ENCODE results near the gene TTC38. TPM values are rescaled to one million over a fixed set of nuclear protein-coding genes. Genes with fewer than 3 reads are reported as not detected.

Gene TTC38
- total and polyA plus RNA-seq, 8 donors, result 26.8 to 36.0 (median 33.5) TPM

DNA sequence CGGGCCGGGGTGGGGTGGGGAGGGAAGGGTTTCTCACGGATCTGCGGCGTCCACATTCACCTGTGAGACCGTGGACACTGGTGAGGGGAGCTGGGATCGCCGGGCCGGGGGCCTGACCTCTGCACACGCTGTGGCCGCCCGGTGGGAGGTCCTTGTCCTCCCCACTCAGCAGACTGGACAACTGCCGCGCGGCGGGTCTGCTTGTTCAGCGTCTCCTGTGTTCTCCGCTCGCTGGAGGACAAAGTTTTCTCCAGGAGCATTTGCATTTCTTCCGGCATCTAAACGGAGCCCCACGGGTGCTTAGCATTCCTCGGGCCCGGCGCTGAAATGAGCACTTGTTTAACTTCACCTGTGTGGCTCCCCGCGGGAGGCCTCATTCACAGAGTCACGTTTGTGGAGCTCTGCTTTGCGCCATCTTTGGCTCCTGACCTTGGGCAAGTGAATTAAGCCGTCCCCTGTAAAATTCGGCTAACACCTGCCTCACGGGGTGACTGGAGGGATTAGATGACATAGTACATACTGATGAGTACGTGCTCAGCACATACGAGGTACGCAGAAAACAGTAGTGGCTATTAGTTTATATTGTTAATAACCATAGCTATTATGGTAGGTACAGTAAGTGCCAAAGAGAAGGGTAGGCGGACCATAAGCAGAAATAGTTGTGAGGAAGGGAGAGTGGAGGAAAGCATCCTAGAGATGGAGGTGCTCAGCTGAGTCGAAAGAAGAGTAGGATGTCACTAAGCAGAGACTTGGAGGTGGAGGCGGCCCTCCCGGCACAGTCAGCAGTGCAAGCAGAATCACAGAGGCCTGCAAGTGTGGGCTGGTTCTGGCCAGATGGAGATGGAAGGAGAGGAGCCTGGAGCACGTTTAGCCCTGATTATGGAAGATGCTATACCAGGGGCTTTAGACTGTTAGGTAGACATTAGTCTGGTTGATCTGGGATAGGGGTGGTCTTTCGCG is 68.6 kb downstream of the TTC38 start:
- Histone ChIP-seq H3K4me3 (peak overlapping the region; percentile 90 to 99), H3K27ac (peak overlapping the region; percentile 89 to 90), H3K27me3 (no peaks in the 10 kb centered on the region), H3K36me3 (peaks cover 0 to 46% of the 10 kb centered on the region in 2 donors), H3K9me3 (no peaks in the 10 kb centered on the region), H3K4me1 (peaks cover 6 to 20% of the 10 kb centered on the region in 2 donors)
- intact Hi-C loops (cut with DNase I), result no loop called here
- TF ChIP-seq CTCF (IDR thresholded peaks at IDR 0.05), result no peak
- ATAC-seq (peak; percentile 61), DNase-seq (no peak)

- ATAC-seq, result no peak
- Histone ChIP-seq H3K4me3 (no peak overlapping the region), H3K27ac (no peak overlapping the region), H3K4me1 (peaks cover 6 to 20% of the 10 kb centered on the region in 2 donors), H3K27me3 (no peaks in the 10 kb centered on the region), H3K36me3 (peaks cover 0 to 51% of the 10 kb centered on the region in 2 donors), H3K9me3 (no peaks in the 10 kb centered on the region)
- TF ChIP-seq CTCF (IDR thresholded peaks at IDR 0.05), result no peak
- intact Hi-C loops (cut with DNase I), result no loop called here
- no peak for DNase-seq
Measured at GRCh38 chr22:46337870-46338269, 70.1 kb downstream of the TTC38 start.

- no peak for DNase-seq
- intact Hi-C loops (cut with DNase I), result no loop called here
- no peaks in the 10 kb centered on the region for H3K27me3 ChIP-seq
- peaks cover 0 to 58% of the 10 kb centered on the region in 2 donors for H3K36me3 ChIP-seq
- no peak overlapping the region for H3K27ac ChIP-seq
- TF ChIP-seq CTCF (IDR thresholded peaks at IDR 0.05), result no peak
- H3K9me3 ChIP-seq, result no peaks in the 10 kb centered on the region
- ATAC-seq, result no peak
- H3K4me1 ChIP-seq, result peaks cover 6 to 20% of the 10 kb centered on the region in 2 donors
- no peak overlapping the region for H3K4me3 ChIP-seq
Measured at GRCh38 chr22:46338636-46339035, 70.8 kb downstream of the TTC38 start.

DNA sequence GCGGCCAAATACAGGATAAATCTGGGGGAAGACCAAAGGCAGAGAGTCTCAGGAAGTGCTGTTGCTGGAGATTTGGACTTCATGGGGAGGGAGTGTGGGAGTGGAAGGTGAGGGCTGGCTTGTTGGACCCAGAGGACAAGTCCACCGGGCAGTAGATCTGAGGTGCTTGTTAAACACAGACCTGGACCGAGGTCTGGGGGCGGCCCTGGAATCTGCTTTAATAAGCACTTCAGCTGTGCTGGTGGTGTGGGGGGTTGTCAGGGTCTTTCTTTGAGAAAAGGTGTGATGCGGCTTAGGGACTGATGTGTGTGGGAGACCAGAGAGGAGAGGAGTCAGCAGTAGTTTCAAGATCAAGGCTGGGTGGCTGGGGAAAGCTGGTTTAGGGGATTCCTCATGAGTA is 72.1 kb downstream of the TTC38 start:
- H3K36me3 ChIP-seq, result peaks cover 0 to 71% of the 10 kb centered on the region in 2 donors
- no peak overlapping the region for H3K27ac ChIP-seq
- no peaks in the 10 kb centered on the region for H3K27me3 ChIP-seq
- ATAC-seq (no peak), DNase-seq (no peak)
- no peak overlapping the region for H3K4me3 ChIP-seq
- intact Hi-C loops (cut with DNase I), result no loop called here
- TF ChIP-seq CTCF (IDR thresholded peaks at IDR 0.05), result no peak
- H3K9me3 ChIP-seq, result no peaks in the 10 kb centered on the region
- peaks cover 6 to 16% of the 10 kb centered on the region in 2 donors for H3K4me1 ChIP-seq

GRCh38 chr22:46340676-46341075 is 72.9 kb downstream of the TTC38 start:
- no peak for DNase-seq
- peaks cover 0 to 79% of the 10 kb centered on the region in 2 donors for H3K36me3 ChIP-seq

More at GRCh38 chr22:46340676-46341075, 72.9 kb downstream of the TTC38 start:
- H3K9me3 ChIP-seq, result no peaks in the 10 kb centered on the region
- no peak overlapping the region for H3K4me3 ChIP-seq
- no peaks in the 10 kb centered on the region for H3K27me3 ChIP-seq
- TF ChIP-seq CTCF (IDR thresholded peaks at IDR 0.05), result no peak
- intact Hi-C loops (cut with DNase I), result no loop called here
- peaks cover 6 to 13% of the 10 kb centered on the region in 2 donors for H3K4me1 ChIP-seq
- H3K27ac ChIP-seq, result no peak overlapping the region
- ATAC-seq, result no peak

Data from left lung (tissue), 10 donors.